GM18868 (cell line): Measurements from ENCODE around the gene PDE3B.
"Not testable (repeated sequence)": the region's sequence is repeated elsewhere in the genome, so short reads cannot be mapped to it uniquely, and the experiment has no call there.

ENCODE experiments used
- ATAC-seq: cut with Tn5 transposase; IDR thresholded peaks from one replicate; pipeline ENCODE4 v1.9.1; 2021; ENCODE audit warnings: mild to moderate bottlenecking, moderate library complexity; ENCODE audit not compliant: unreplicated experiment

Gene PDE3B

GRCh38 chr11:14742849-14743559 is 99.4 kb downstream of the PDE3B start:
- no peak for ATAC-seq

- ATAC-seq = not testable (repeated sequence)
Measured at GRCh38 chr11:14743667-14744066, 100.1 kb downstream of the PDE3B start.

GRCh38 chr11:14746857-14747395 is 103.3 kb downstream of the PDE3B start:
- no peak for ATAC-seq

- ATAC-seq = no peak
Measured at GRCh38 chr11:14748090-14748489, 104.5 kb downstream of the PDE3B start.

GRCh38 chr11:14750911-14751310 is 107.3 kb downstream of the PDE3B start:
- no peak for ATAC-seq

GRCh38 chr11:14751975-14752407 is 108.4 kb downstream of the PDE3B start:
- no peak for ATAC-seq

- no peak for ATAC-seq
Measured at GRCh38 chr11:14755140-14755539, 111.5 kb downstream of the PDE3B start.

GRCh38 chr11:14756349-14756748 is 112.7 kb downstream of the PDE3B start:
- no peak for ATAC-seq

- not testable (repeated sequence) for ATAC-seq
Measured at GRCh38 chr11:14759300-14760012, 115.9 kb downstream of the PDE3B start.

- peak; percentile 21 for ATAC-seq
Measured at GRCh38 chr11:14764179-14764578, 120.6 kb downstream of the PDE3B start.

- peak; percentile 95 for ATAC-seq
Measured at GRCh38 chr11:14764579-14765527, 121.2 kb downstream of the PDE3B start.

- ATAC-seq = no peak
Measured at GRCh38 chr11:14766585-14766984, 123.0 kb downstream of the PDE3B start.

GRCh38 chr11:14768526-14769188 is 125.1 kb downstream of the PDE3B start:
- ATAC-seq = peak; percentile 57

GRCh38 chr11:14773755-14774154 is 130.2 kb downstream of the PDE3B start:
- ATAC-seq = no peak

GRCh38 chr11:14774721-14775120 is 131.1 kb downstream of the PDE3B start:
- no peak for ATAC-seq

GRCh38 chr11:14775897-14776296 is 132.3 kb downstream of the PDE3B start:
- ATAC-seq = no peak

GRCh38 chr11:14778460-14778859 is 134.9 kb downstream of the PDE3B start:
- not testable (repeated sequence) for ATAC-seq

- no peak for ATAC-seq
Measured at GRCh38 chr11:14783788-14784187, 140.2 kb downstream of the PDE3B start.

- no peak for ATAC-seq
Measured at GRCh38 chr11:14784230-14784629, 140.6 kb downstream of the PDE3B start.

GRCh38 chr11:14789879-14790484 is 146.4 kb downstream of the PDE3B start:
- no peak for ATAC-seq
